DOHH2 (cell line): ENCODE results near the gene METTL8.

ENCODE experiments used
- CTCF ChIP-seq: fragments of 200-600 bp; sonication (generic); IDR thresholded peaks from one replicate; pipeline ENCODE4 v1.5.1; 2014; ENCODE audit warnings: antibody characterized with exemption, mild to moderate bottlenecking, low read depth, low read length; ENCODE audit not compliant: poor library complexity, severe bottlenecking
- EZH2phosphoT487 ChIP-seq: fragments of 200-600 bp; sonication (generic); IDR thresholded peaks from 2 replicates; pipeline ENCODE4 v1.6.1; 2017; ENCODE audit warnings: borderline replicate concordance, mild to moderate bottlenecking, antibody characterized with exemption, low read length, moderate library complexity, mixed read lengths

- TF ChIP-seq CTCF: no peak
- TF ChIP-seq EZH2phosphoT487: no peak
These were observed 113.6 kb downstream of the METTL8 start for GRCh38 chr2:171320208-171320621.
